ENCODE results near the gene VTI1A. TPM values are rescaled to one million over a fixed set of nuclear protein-coding genes. Genes with fewer than 3 reads are reported as not detected.

Gene VTI1A
- total and polyA plus RNA-seq, 2 of the 4 experiments (the other 2 are of a cell fraction) = 9.7 to 24.9 TPM

- no peak overlapping the region for H3K4me3 ChIP-seq (ENCODE audit: insufficient read depth, low read depth, low read length)
- H4K5ac ChIP-seq (ENCODE audit: low read depth, low read length) = no peak overlapping the region
- no peak overlapping the region for H3K14ac ChIP-seq (replicated peaks; ENCODE audit: low read depth, low read length)
- H2AK5ac ChIP-seq (ENCODE audit: low read depth, low read length) = no peak overlapping the region
- H3K9me1 ChIP-seq (ENCODE audit: insufficient read depth, low read length) = no peaks in the 10 kb centered on the region
- TF ChIP-seq RCOR1 (IDR thresholded peaks at IDR 0.05; ENCODE audit: insufficient replicate concordance, low read length) = no peak
- TF ChIP-seq CHD1 (IDR thresholded peaks at IDR 0.05; ENCODE audit: low read depth, low read length) = no peak
- TF ChIP-seq NFE2L2 (IDR thresholded peaks at IDR 0.05; ENCODE audit: low read depth, low read length) = no peak
- TF ChIP-seq SMC3 (IDR thresholded peaks at IDR 0.05; ENCODE audit: low read depth, low read length) = no peak
- TF ChIP-seq BHLHE40 (IDR thresholded peaks at IDR 0.05; ENCODE audit: low read depth, low read length) = no peak
- TF ChIP-seq RAD21 (IDR thresholded peaks at IDR 0.05; ENCODE audit: low read length) = no peak
- TF ChIP-seq, protein P1, sequence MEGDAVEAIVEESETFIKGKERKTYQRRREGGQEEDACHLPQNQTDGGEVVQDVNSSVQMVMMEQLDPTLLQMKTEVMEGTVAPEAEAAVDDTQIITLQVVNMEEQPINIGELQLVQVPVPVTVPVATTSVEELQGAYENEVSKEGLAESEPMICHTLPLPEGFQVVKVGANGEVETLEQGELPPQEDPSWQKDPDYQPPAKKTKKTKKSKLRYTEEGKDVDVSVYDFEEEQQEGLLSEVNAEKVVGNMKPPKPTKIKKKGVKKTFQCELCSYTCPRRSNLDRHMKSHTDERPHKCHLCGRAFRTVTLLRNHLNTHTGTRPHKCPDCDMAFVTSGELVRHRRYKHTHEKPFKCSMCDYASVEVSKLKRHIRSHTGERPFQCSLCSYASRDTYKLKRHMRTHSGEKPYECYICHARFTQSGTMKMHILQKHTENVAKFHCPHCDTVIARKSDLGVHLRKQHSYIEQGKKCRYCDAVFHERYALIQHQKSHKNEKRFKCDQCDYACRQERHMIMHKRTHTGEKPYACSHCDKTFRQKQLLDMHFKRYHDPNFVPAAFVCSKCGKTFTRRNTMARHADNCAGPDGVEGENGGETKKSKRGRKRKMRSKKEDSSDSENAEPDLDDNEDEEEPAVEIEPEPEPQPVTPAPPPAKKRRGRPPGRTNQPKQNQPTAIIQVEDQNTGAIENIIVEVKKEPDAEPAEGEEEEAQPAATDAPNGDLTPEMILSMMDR (conservative IDR thresholded peaks at IDR 0.05; ENCODE audit: low read depth, low read length) = no peak
- TF ChIP-seq FOS (IDR thresholded peaks at IDR 0.05; ENCODE audit: low read depth, low read length) = no peak
- no peak overlapping the region for H2BK20ac ChIP-seq (ENCODE audit: low read depth, low read length)
- no peak overlapping the region for H3K56ac ChIP-seq (ENCODE audit: extremely low read depth, insufficient read depth, low read length)
- no peak overlapping the region for H3K9ac ChIP-seq (ENCODE audit: low read depth, low read length)
- POLR2A ChIA-PET (ENCODE audit: unreplicated experiment) = no interaction called here
- in situ Hi-C loops (cut with MboI; ENCODE audit: low sequenced_read_pairs) (no loop called here), intact Hi-C loops (cut with micrococcal nuclease) (no loop called here), dilution Hi-C loops (cut with HindIII; ENCODE audit: low sequenced_read_pairs, unreplicated experiment) (no loop called here)
- H4K8ac ChIP-seq (ENCODE audit: low read depth in 2 of 2, low read length in 2 of 2) = no peak overlapping the region
- no peak for DNase-seq
- no peak overlapping the region for H2BK5ac ChIP-seq (ENCODE audit: low read depth, low read length, poor library complexity, severe bottlenecking)
- no TSS peak for BruUV-seq (replicated peaks)
- H4K20me1 ChIP-seq (ENCODE audit: insufficient read depth, low read length) = no peaks in the 10 kb centered on the region
- no peak overlapping the region for H3K4ac ChIP-seq (ENCODE audit: low read depth, low read length)
- no peak for ATAC-seq (ENCODE audit: low read depth)
- H3K36me3 ChIP-seq (ENCODE audit: control insufficient read depth, insufficient read depth, low read length) = no peaks in the 10 kb centered on the region
- no peak overlapping the region for H3K4me2 ChIP-seq (ENCODE audit: low read depth, low read length)
- H2AK9ac ChIP-seq (replicated peaks; ENCODE audit: low read depth, low read length, poor library complexity) = no peak overlapping the region
- no peaks in the 10 kb centered on the region for H3K9me3 ChIP-seq (ENCODE audit: control insufficient read depth, insufficient read depth, low read length)
- no peaks in the 10 kb centered on the region for H3K4me1 ChIP-seq (ENCODE audit: control insufficient read depth, insufficient read depth, low read length)
- no peak overlapping the region for H2BK120ac ChIP-seq (ENCODE audit: low read depth, low read length)
- H3K79me1 ChIP-seq (ENCODE audit: low read depth in 1 of 2, low read length in 2 of 2) = no peaks in the 10 kb centered on the region; a peak in 1 of 4 replicates
- no peaks in the 10 kb centered on the region for H3K27me3 ChIP-seq (ENCODE audit: control insufficient read depth, insufficient read depth, low read length)
- H4K91ac ChIP-seq (ENCODE audit: insufficient read depth, low read depth, low read length) = no peak overlapping the region
- H3K18ac ChIP-seq (ENCODE audit: low read depth, low read length) = no peak overlapping the region
- CTCF ChIA-PET = interaction anchor here (1.0 to 2.2 kb wide), 2 partner anchors 11 to 48 kb away, joined by 4 to 7 read pairs; no protein-coding TSS in a partner anchor
- no peak overlapping the region for H3K23ac ChIP-seq (ENCODE audit: low read depth, low read length)
- no peak overlapping the region for H2AFZ ChIP-seq (replicated peaks; ENCODE audit: low read length, poor library complexity)
- H3K27ac ChIP-seq (ENCODE audit: insufficient read depth, low read length) = no peak overlapping the region
- no peak overlapping the region for H2BK15ac ChIP-seq (ENCODE audit: low read depth, low read length)
These were observed 40.9 kb downstream of the VTI1A start for GRCh38 chr10:112487964-112488363.

Data from IMR-90 (cell line).